ENCODE data around the gene FYB1. TPM values are rescaled to one million over a fixed set of nuclear protein-coding genes. Genes with fewer than 3 reads are reported as not detected.
A peak's percentile ranks its signal among the peaks of the same experiment; 100 is the strongest.

FYB1 gene
- polyA plus RNA-seq, 1 experiment: 0.01 TPM

GRCh38 chr5:39201781-39202596 lies 17.4 kb downstream of the FYB1 start:
- CTCF ChIA-PET: interaction anchor here (1.2 to 4.6 kb wide), 3 partner anchors 15 to 369 kb away, joined by 7 to 29 read pairs (median 8); no protein-coding TSS in a partner anchor
- H3K27me3 ChIP-seq (ENCODE audit: control insufficient read depth, insufficient read depth, low read length): no peaks in the 10 kb centered on the region
- TF ChIP-seq, protein P1, sequence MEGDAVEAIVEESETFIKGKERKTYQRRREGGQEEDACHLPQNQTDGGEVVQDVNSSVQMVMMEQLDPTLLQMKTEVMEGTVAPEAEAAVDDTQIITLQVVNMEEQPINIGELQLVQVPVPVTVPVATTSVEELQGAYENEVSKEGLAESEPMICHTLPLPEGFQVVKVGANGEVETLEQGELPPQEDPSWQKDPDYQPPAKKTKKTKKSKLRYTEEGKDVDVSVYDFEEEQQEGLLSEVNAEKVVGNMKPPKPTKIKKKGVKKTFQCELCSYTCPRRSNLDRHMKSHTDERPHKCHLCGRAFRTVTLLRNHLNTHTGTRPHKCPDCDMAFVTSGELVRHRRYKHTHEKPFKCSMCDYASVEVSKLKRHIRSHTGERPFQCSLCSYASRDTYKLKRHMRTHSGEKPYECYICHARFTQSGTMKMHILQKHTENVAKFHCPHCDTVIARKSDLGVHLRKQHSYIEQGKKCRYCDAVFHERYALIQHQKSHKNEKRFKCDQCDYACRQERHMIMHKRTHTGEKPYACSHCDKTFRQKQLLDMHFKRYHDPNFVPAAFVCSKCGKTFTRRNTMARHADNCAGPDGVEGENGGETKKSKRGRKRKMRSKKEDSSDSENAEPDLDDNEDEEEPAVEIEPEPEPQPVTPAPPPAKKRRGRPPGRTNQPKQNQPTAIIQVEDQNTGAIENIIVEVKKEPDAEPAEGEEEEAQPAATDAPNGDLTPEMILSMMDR (IDR thresholded peaks at IDR 0.05; ENCODE audit: low read depth, low read length): no peak

DNA sequence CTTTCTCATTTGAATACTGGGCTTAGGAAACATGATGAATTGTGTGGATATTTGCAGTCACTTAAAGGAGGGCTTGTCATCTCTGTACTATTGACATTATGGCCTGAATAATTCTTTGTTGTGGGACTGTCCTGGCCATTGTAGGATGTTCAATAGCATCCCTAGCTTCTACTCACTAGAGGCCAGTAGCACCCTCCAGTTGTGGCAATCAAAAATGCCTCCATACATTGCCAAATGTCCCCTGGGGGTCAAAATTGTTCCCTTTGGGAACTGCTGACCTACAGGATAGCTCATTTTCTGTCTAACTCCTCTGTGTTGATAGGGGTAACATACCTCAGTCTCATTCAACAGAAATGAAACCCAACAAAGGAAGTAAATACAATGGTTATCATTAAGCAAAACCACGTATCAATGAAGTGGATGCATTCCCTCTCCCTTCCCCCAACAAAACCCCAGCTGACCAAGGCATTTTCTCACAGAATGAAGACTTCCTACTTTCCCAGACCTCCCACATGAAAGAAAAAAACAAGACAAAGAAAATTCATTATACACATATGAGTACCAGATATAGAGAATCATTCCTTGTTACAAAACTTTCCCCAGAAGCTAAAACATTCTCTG lies 18.1 kb downstream of the FYB1 start:
- CTCF ChIA-PET: interaction anchor here (1.9 to 4.6 kb wide), 2 partner anchors 16 to 369 kb away, joined by 7 to 29 read pairs; no protein-coding TSS in a partner anchor
- POLR2A ChIA-PET: no interaction called here
- H3K27ac ChIP-seq (ENCODE audit: low read depth, low read length): no peak overlapping the region
- H3K4me3 ChIP-seq (ENCODE audit: low read depth, low read length): no peak overlapping the region
- no peaks in the 10 kb centered on the region for H3K27me3 ChIP-seq (ENCODE audit: control insufficient read depth, insufficient read depth, low read length)
- H3K9me3 ChIP-seq (ENCODE audit: control insufficient read depth, insufficient read depth, low read length): no peaks in the 10 kb centered on the region
- TF ChIP-seq, protein P1 (IDR thresholded peaks at IDR 0.05; ENCODE audit: low read depth, low read length): 0 out of 2 replicates have a peak, but pooled peaks have one; percentile 6
- DNase-seq (ENCODE audit: low read depth, low spot score): no peak

More at GRCh38 chr5:39201781-39202596, 17.4 kb downstream of the FYB1 start:
- Histone ChIP-seq H3K27ac (ENCODE audit: low read depth, low read length) (no peak overlapping the region), H3K4me3 (ENCODE audit: low read depth, low read length) (no peak overlapping the region), H3K9me3 (ENCODE audit: control insufficient read depth, insufficient read depth, low read length) (no peaks in the 10 kb centered on the region)
- no peak for DNase-seq (ENCODE audit: low read depth, low spot score)
- POLR2A ChIA-PET: no interaction called here

DNA sequence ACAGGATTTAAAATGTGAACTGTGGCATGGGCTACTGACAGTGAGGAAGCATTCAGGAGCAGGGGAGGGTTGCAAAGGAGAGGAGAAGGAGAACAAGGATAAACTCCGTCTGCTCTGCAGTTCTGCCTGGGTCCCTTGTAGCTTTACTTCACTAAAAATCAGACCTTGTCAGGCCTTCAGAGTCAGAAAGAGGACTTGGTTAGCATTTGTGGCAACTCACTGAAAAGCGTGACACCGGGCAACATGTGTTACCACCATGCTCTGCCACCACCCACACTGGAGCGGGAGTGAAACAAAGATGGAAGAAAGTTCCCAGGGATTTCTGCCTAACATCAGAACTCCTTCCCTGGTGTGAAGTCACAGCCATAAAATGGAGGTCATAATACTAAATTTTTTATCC lies 19.3 kb downstream of the FYB1 start:
- DNase-seq (ENCODE audit: low read depth, low spot score): no peak
- Histone ChIP-seq H3K9me3 (ENCODE audit: control insufficient read depth, insufficient read depth, low read length) (no peaks in the 10 kb centered on the region), H3K27me3 (ENCODE audit: control insufficient read depth, insufficient read depth, low read length) (no peaks in the 10 kb centered on the region), H3K27ac (ENCODE audit: low read depth, low read length) (no peak overlapping the region), H3K4me3 (ENCODE audit: low read depth, low read length) (no peak overlapping the region)
- CTCF ChIA-PET: interaction anchor here (1.9 to 4.6 kb wide), 2 partner anchors 17 to 370 kb away, joined by 7 to 29 read pairs; no protein-coding TSS in a partner anchor
- TF ChIP-seq, protein P1 (IDR thresholded peaks at IDR 0.05; ENCODE audit: low read depth, low read length): no peak
- POLR2A ChIA-PET: no interaction called here

DNA sequence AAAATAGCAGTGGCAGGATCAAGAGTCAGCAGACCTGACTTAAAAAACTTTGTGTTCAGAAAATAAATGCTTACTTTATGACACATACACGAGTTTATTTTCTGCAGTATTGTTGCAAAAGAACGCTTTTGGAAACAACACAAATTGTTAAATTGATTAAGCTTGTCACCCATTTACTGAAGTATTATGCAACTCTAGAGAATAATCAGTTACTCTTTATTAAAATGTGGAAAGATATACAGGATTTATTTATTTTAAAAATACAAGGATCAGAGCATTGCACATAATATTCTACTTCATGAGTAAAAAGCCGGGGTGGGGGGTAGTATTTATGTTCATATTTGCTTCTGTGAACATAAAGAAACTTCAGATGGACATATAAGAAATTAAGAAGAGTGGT lies 20.0 kb downstream of the FYB1 start:
- Histone ChIP-seq H3K9me3 (ENCODE audit: control insufficient read depth, insufficient read depth, low read length) (no peaks in the 10 kb centered on the region), H3K4me3 (ENCODE audit: low read depth, low read length) (no peak overlapping the region), H3K27ac (ENCODE audit: low read depth, low read length) (no peak overlapping the region), H3K27me3 (ENCODE audit: control insufficient read depth, insufficient read depth, low read length) (no peaks in the 10 kb centered on the region)
- TF ChIP-seq, protein P1 (IDR thresholded peaks at IDR 0.05; ENCODE audit: low read depth, low read length): no peak
- POLR2A ChIA-PET: no interaction called here
- DNase-seq (ENCODE audit: low read depth, low spot score): no peak
- CTCF ChIA-PET: interaction anchor here (4.6 kb wide), 1 partner anchor 18 kb away, joined by 29 read pairs; no protein-coding TSS in a partner anchor

- CTCF ChIA-PET: interaction anchor here (4.6 kb wide), 1 partner anchor 19 kb away, joined by 29 read pairs; no protein-coding TSS in a partner anchor
- Histone ChIP-seq H3K9me3 (ENCODE audit: control insufficient read depth, insufficient read depth, low read length) (no peaks in the 10 kb centered on the region), H3K27me3 (ENCODE audit: control insufficient read depth, insufficient read depth, low read length) (no peaks in the 10 kb centered on the region), H3K27ac (ENCODE audit: low read depth, low read length) (no peak overlapping the region), H3K4me3 (ENCODE audit: low read depth, low read length) (no peak overlapping the region)
- DNase-seq (ENCODE audit: low read depth, low spot score): no peak
- POLR2A ChIA-PET: no interaction called here
- TF ChIP-seq, protein P1 (IDR thresholded peaks at IDR 0.05; ENCODE audit: low read depth, low read length): no peak
Observed at GRCh38 chr5:39198127-39198526, 21.2 kb downstream of the FYB1 start.

Measured in AG04450 (cell line).